ENCODE measurements around the gene SPIN1. TPM values are rescaled to one million over a fixed set of nuclear protein-coding genes. Genes with fewer than 3 reads are reported as not detected.

Gene SPIN1
- total RNA-seq, 4 donors from 2014 or later, result 23.5 to 56.5 (median 38.4) TPM

DNA sequence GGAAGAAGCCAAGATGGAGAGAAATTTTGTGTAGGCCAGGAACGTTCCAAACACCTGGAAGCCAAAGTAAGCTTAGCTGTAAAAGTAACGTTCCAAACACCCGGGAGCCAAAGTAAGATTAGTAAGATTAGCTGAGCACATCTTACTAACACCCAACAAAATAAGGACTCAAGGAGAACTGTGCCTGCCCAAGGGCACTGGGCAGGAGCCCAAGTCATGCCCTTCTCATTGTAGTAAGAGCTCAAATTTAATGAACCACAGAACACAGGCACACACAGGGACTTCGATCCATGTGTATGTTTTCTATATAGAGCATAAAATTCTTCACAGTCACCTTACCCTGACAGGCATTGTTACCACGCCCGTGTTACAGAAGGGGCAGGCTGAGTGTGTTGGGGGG is 110.6 kb downstream of the SPIN1 start:
- peaks cover 0 to 10% (median 0%) of the 10 kb centered on the region in 3 donors for H3K4me1 ChIP-seq
- no peak overlapping the region for H3K4me3 ChIP-seq
- WGBS, 2 donors, result 29 to 47% methylated on average over 5 to 6 of the region's 6 CpGs
- H3K36me3 ChIP-seq, result no peaks in the 10 kb centered on the region
- intact Hi-C loops (cut with DNase I), result no loop called here
- no peak for TF ChIP-seq POLR2A (IDR thresholded peaks at IDR 0.05)
- TF ChIP-seq, protein P1, sequence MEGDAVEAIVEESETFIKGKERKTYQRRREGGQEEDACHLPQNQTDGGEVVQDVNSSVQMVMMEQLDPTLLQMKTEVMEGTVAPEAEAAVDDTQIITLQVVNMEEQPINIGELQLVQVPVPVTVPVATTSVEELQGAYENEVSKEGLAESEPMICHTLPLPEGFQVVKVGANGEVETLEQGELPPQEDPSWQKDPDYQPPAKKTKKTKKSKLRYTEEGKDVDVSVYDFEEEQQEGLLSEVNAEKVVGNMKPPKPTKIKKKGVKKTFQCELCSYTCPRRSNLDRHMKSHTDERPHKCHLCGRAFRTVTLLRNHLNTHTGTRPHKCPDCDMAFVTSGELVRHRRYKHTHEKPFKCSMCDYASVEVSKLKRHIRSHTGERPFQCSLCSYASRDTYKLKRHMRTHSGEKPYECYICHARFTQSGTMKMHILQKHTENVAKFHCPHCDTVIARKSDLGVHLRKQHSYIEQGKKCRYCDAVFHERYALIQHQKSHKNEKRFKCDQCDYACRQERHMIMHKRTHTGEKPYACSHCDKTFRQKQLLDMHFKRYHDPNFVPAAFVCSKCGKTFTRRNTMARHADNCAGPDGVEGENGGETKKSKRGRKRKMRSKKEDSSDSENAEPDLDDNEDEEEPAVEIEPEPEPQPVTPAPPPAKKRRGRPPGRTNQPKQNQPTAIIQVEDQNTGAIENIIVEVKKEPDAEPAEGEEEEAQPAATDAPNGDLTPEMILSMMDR (IDR thresholded peaks at IDR 0.05), result no peak
- no peak for DNase-seq
- peaks cover 0 to 95% (median 0%) of the 10 kb centered on the region in 4 donors for H3K27me3 ChIP-seq
- no peaks in the 10 kb centered on the region for H3K9me3 ChIP-seq
- no peak overlapping the region for H3K27ac ChIP-seq

DNA sequence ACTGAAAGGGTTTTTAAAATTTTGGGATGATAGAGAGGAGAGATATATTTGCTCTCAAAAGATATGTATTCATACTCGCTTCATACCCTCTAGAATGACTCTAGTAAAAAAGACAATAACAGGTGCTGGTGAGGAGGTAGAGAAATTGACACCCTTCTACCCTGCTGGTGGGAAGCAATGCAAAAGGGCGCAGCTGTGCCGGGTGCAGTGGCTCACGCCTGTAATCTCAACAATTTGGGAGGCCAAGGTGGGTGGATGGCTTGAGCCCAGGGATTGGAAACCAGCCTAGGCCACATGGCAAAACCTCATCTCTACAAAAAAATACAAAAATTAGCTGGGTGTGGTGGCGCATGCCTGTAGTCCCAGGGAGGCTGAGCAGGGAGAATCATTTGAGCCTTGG is 112.8 kb downstream of the SPIN1 start:
- peaks cover 0 to 97% (median 0%) of the 10 kb centered on the region in 4 donors for H3K27me3 ChIP-seq
- no peaks in the 10 kb centered on the region for H3K36me3 ChIP-seq
- intact Hi-C loops (cut with DNase I), result no loop called here
- H3K4me1 ChIP-seq, result peaks cover 0 to 10% (median 0%) of the 10 kb centered on the region in 3 donors
- TF ChIP-seq POLR2A (IDR thresholded peaks at IDR 0.05), result no peak
- TF ChIP-seq, protein P1 (IDR thresholded peaks at IDR 0.05), result no peak
- H3K4me3 ChIP-seq, result no peak overlapping the region
- no peak for DNase-seq
- H3K27ac ChIP-seq, result no peak overlapping the region
- WGBS, 2 donors, result 88 to 91% methylated on average over 5 of the region's 5 CpGs
- H3K9me3 ChIP-seq, result no peaks in the 10 kb centered on the region

DNA sequence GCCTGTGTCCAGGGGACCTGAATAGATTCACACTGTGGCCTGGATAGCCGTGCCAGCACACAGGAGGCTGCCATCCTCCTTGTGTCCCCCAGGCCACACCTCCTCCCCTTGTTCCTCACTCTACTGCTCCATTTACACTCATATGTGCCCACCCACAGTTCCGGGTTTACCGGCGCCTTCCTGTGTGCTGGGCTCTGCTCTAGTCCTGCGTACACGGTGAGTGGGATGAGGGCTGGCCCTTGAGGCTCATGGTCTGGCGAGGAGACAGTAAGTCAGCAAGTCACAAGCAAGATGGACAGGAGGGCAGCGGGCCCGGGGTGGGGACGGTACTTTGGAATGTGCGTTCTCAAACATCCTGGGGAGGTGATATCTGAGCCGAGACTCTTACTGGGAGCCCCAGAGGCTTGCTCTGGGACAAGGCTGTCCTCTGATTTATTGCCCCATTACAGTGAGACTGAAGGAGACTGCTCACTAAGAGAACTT is 114.3 kb downstream of the SPIN1 start:
- TF ChIP-seq, protein P1 (IDR thresholded peaks at IDR 0.05), result no peak
- no peak for TF ChIP-seq POLR2A (IDR thresholded peaks at IDR 0.05)
- no peak for DNase-seq
- intact Hi-C loops (cut with DNase I), result no loop called here
- no peaks in the 10 kb centered on the region for H3K9me3 ChIP-seq
- H3K4me1 ChIP-seq, result peaks cover 0 to 10% (median 0%) of the 10 kb centered on the region in 3 donors
- no peak overlapping the region for H3K4me3 ChIP-seq
- H3K27ac ChIP-seq, result no peak overlapping the region
- no peaks in the 10 kb centered on the region for H3K36me3 ChIP-seq
- WGBS, 2 donors, result 86% methylated on average over 1 of the region's 12 CpGs; no CpG with 5 or more reads in 1 of the 2 donors
- H3K27me3 ChIP-seq, result peaks cover 0 to 91% (median 0%) of the 10 kb centered on the region in 4 donors

DNA sequence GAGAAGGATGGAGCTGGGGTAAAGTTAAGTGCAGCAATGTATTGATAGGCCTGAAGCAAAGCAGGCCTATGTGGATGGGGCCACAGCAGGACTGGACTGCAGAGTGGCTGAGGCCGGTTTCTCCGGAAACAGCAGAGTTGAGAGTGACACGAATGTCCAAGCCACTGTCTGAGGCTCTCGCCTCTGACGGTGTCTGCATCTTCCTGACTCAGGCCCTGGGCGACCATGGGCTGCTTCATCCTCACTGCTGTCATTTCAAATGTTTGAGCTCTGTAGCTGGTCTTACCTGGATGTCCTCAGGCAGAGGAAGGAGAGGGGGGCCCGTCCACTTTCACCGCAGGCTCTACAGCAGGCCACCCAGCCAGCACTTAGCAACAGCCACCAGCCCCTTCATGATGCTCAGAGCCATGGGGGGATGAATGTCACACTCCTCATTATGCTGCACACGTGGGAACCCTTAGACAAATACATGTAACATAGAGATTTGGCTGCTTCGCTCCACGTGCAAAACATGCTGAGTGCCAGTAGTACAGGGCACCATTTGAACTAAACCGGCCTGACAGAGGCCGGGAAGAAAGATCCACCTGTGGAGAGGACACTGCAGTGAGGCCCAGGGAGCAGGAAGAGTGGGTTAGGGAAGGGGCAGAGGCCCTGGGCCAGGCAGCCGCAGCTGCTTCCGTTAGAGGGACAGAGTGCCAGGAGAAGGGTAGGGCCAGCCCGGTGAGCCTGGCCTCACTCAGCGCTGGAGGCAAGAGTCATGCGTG is 115.0 kb downstream of the SPIN1 start:
- TF ChIP-seq POLR2A (IDR thresholded peaks at IDR 0.05), result no peak
- TF ChIP-seq, protein P1 (IDR thresholded peaks at IDR 0.05), result no peak
- Histone ChIP-seq H3K36me3 (no peaks in the 10 kb centered on the region), H3K27me3 (peaks cover 0 to 85% (median 0%) of the 10 kb centered on the region in 4 donors), H3K4me1 (peaks cover 0 to 10% (median 0%) of the 10 kb centered on the region in 3 donors), H3K4me3 (no peak overlapping the region), H3K9me3 (no peaks in the 10 kb centered on the region), H3K27ac (no peak overlapping the region)
- DNase-seq, result no peak
- intact Hi-C loops (cut with DNase I), result no loop called here
- WGBS, 2 donors, result 85 to 91% methylated on average over 12 to 13 of the region's 18 CpGs
